ENCODE measurements around the gene CDH23. TPM values are rescaled to one million over a fixed set of nuclear protein-coding genes. Genes with fewer than 3 reads are reported as not detected.

Gene CDH23
- total and polyA plus RNA-seq, 12 donors, result 1.7 to 20.2 (median 7.8) TPM

DNA sequence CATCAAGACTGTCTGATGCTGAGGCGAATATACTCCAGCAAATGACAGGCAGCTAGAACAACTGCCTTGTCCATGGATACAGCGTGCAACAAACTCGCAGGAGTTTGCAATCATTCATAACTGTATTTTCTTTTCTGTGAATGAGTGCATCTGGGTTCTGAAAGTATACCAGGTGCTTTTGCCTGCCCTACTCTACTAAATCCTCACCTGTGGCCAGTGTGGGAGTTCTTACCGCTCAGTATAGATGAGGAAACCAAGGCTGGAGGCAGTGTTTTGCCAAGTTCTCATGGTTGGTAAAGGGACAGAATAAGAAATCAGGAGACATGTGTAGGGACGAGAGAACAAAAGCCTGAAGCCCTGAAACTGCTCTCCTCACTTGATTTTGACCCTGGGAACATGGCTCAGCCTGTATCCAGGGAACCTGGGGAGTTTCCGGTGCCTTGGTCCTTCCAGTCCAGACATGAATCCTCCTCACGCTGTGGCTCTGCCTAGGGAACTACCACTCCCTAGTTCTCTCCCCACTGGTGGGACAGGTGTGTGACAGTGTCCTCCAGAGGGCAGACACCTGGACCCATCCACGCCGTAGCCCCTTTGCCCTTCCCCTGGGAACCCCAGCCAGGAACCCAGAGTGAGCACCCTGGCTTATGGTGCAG lies 142.0 kb downstream of the CDH23 start:
- intact Hi-C loops (cut with DNase I), result no loop called here
- no peak for DNase-seq
- Histone ChIP-seq H3K4me3 (no peak overlapping the region), H3K27me3 (no peaks in the 10 kb centered on the region), H3K4me1 (replicated peaks in 1 of 2) (no peaks in the 10 kb centered on the region), H3K27ac (no peak overlapping the region), H3K36me3 (replicated peaks in 1 of 2) (no peaks in the 10 kb centered on the region), H3K9me3 (replicated peaks in 1 of 3) (no peaks in the 10 kb centered on the region)
- TF ChIP-seq, protein P1, sequence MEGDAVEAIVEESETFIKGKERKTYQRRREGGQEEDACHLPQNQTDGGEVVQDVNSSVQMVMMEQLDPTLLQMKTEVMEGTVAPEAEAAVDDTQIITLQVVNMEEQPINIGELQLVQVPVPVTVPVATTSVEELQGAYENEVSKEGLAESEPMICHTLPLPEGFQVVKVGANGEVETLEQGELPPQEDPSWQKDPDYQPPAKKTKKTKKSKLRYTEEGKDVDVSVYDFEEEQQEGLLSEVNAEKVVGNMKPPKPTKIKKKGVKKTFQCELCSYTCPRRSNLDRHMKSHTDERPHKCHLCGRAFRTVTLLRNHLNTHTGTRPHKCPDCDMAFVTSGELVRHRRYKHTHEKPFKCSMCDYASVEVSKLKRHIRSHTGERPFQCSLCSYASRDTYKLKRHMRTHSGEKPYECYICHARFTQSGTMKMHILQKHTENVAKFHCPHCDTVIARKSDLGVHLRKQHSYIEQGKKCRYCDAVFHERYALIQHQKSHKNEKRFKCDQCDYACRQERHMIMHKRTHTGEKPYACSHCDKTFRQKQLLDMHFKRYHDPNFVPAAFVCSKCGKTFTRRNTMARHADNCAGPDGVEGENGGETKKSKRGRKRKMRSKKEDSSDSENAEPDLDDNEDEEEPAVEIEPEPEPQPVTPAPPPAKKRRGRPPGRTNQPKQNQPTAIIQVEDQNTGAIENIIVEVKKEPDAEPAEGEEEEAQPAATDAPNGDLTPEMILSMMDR (IDR thresholded peaks at IDR 0.05), result no peak
- TF ChIP-seq POLR2A (IDR thresholded peaks at IDR 0.05), result no peak
- 83 to 93% (median 86%) methylated on average over 9 of the region's 9 CpGs for WGBS, 4 donors

DNA sequence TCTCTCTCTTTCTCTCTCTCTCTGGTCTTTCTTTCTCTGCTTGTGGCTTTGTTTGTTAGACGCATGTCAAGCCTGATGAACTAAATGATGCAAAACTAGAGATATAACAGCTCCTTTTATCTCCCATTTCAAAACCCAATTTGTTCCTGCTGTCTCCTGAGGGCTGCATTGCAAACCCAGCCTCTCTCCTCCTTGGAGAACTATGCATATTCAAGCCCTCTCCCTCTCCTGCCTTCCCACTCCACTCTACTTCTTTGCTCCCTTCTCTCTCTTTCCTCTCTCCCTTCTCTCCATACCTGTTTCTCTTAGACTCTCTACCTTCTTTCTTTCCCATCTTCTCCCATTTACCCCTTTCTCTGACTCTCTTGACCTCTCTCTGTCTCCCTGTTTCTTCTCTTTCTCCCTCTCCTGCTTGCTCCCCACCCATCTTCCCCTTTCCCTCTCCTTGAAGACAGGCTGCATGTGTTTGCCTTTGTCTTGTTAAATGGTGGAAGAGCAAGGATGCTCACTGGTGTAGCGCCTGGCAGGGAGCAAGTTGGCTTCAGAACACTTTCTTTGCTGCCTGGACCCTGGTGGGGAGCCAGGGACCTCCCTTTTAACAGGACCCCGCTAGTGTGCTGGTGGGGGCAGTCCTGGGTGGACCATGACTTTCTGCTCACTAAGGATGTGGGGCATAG lies 142.9 kb downstream of the CDH23 start:
- H3K4me3 ChIP-seq, result no peak overlapping the region
- no peaks in the 10 kb centered on the region for H3K4me1 ChIP-seq (replicated peaks in 1 of 2)
- H3K9me3 ChIP-seq (replicated peaks in 1 of 3), result no peaks in the 10 kb centered on the region
- no peaks in the 10 kb centered on the region for H3K27me3 ChIP-seq
- no peak overlapping the region for H3K27ac ChIP-seq
- WGBS, 4 donors, result 79 to 93% (median 91%) methylated on average over 3 of the region's 3 CpGs
- intact Hi-C loops (cut with DNase I), result no loop called here
- H3K36me3 ChIP-seq (replicated peaks in 1 of 2), result no peaks in the 10 kb centered on the region
- TF ChIP-seq, protein P1 (IDR thresholded peaks at IDR 0.05), result no peak
- no peak for TF ChIP-seq POLR2A (IDR thresholded peaks at IDR 0.05)
- no peak for DNase-seq

DNA sequence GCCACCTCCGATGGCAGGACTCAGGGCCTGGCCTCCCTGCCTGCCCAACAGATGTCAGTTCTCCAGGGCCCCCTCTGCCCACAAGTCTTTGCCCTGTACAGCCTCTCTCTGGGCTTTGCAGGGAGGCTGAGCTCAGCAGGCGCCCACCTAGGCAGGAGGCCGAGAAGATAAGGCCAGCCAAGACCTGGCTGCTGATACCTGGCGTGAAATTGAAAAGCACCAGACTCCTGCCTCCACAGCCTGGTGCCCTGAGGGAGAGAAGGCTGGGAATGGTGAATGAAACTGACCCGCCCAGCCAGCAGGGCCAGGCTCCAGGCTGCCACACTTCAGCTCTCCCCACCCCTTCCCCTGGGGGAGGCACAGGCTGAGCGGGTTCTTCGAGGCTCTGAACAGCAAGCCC lies 145.8 kb downstream of the CDH23 start:
- Histone ChIP-seq H3K36me3 (replicated peaks in 1 of 2) (no peaks in the 10 kb centered on the region), H3K27me3 (no peaks in the 10 kb centered on the region), H3K27ac (no peak overlapping the region), H3K4me1 (replicated peaks in 1 of 2) (no peaks in the 10 kb centered on the region), H3K4me3 (no peak overlapping the region), H3K9me3 (replicated peaks in 1 of 3) (no peaks in the 10 kb centered on the region)
- WGBS, 4 donors, result 87 to 100% (median 90%) methylated on average over 3 to 7 of the region's 7 CpGs
- intact Hi-C loops (cut with DNase I), result no loop called here
- TF ChIP-seq, protein P1 (IDR thresholded peaks at IDR 0.05), result no peak
- no peak for TF ChIP-seq POLR2A (IDR thresholded peaks at IDR 0.05)
- DNase-seq, result no peak

DNA sequence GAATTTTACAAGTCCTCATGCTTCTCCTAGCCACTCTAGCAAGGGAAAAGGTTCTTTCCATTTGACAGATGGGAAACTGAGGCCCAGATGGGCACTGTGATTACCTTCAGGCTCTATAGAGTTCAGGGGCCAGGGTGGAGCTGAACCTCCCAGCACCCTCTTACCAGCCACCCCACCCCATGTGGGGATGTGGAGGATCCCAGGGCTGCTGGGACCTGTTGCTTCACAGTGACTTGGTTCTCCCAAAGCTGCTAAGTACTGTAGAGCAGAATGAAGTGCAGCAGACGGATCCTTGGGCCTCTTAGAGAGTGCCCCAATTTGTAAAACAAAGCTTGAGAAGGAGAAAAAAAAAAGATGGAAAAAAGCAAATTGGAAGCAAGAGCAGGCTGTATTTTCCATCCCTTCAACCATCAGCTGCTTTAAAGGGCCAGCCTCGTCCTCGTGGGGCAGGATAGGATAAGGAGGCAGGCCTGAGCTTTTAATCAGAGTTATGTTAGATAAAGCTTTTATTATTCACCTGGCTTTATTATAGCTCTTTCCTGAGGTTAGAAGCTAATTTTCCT lies 147.0 kb downstream of the CDH23 start:
- Histone ChIP-seq H3K4me1 (replicated peaks in 1 of 2) (no peaks in the 10 kb centered on the region), H3K4me3 (no peak overlapping the region), H3K27me3 (no peaks in the 10 kb centered on the region), H3K27ac (no peak overlapping the region), H3K9me3 (replicated peaks in 1 of 3) (no peaks in the 10 kb centered on the region), H3K36me3 (replicated peaks in 1 of 2) (no peaks in the 10 kb centered on the region)
- TF ChIP-seq POLR2A (IDR thresholded peaks at IDR 0.05), result no peak
- TF ChIP-seq, protein P1 (IDR thresholded peaks at IDR 0.05), result no peak
- no peak for DNase-seq
- intact Hi-C loops (cut with DNase I), result no loop called here
- 54 to 77% (median 65%) methylated on average over 3 of the region's 3 CpGs for WGBS, 4 donors

All from adrenal gland (tissue), 12 donors.